ENCODE measurements around the gene SSTR3.

GRCh38 chr22:37255558-37256006 lies 43.3 kb upstream of the SSTR3 start:
- no peak for TF ChIP-seq POLR2A (IDR thresholded peaks at IDR 0.05; ENCODE audit: low read depth, low read length)
- TF ChIP-seq POLR2AphosphoS5 (IDR thresholded peaks at IDR 0.05; ENCODE audit: low read depth, low read length), result no peak
- TF ChIP-seq TAF1 (IDR thresholded peaks at IDR 0.05; ENCODE audit: borderline replicate concordance, low read depth, low read length), result no peak
